Keratinocyte (primary cell): Measurements from ENCODE around the gene PHF5A. TPM values are rescaled to one million over a fixed set of nuclear protein-coding genes. Genes with fewer than 3 reads are reported as not detected.
"Not testable (repeated sequence)": the region's sequence is repeated elsewhere in the genome, so short reads cannot be mapped to it uniquely, and the experiment has no call there.

Source experiments
- DNase-seq: peaks from one replicate; pipeline ENCODE4 v3.0.0-alpha.2; 2011; ENCODE audit warnings: low read depth, missing footprints, low spot score
- FAIRE-seq: peaks from 2 replicates; lab custom pipeline; 2011; peaks lifted over from hg19 to GRCh38; lab: Jason Lieb, UNC
- H2AFZ ChIP-seq: 2 replicates; pipeline ENCODE4 v1.6.0; 2012; ENCODE audit warnings: low read length, control low read depth, inconsistent platforms; ENCODE audit not compliant: control insufficient read depth
- H3K27ac ChIP-seq: 2 replicates; pipeline ENCODE4 v1.5.1; 2011; ENCODE audit warnings: low read length; ENCODE audit not compliant: control insufficient read depth, insufficient read depth
- H3K27me3 ChIP-seq: 3 replicates; pipeline ENCODE4 v1.6.0; 2011; ENCODE audit warnings: low read length; ENCODE audit not compliant: control insufficient read depth, insufficient read depth; ENCODE audit errors: extremely low read depth
- H3K36me3 ChIP-seq, 2 experiments: 2 replicates in 1 of 2; 3 replicates in 1 of 2; pipeline ENCODE4 v1.5.1; 2011; ENCODE audit warnings: low read length in 2 of 2, mild to moderate bottlenecking in 1 of 2; ENCODE audit not compliant: control insufficient read depth in 2 of 2, insufficient read depth in 2 of 2; ENCODE audit errors: extremely low read depth in 1 of 2
- H3K4me1 ChIP-seq: 3 replicates; pipeline ENCODE4 v1.5.1; 2011; ENCODE audit warnings: low read length; ENCODE audit not compliant: control insufficient read depth, insufficient read depth; ENCODE audit errors: extremely low read depth
- H3K4me2 ChIP-seq: 3 replicates; pipeline ENCODE4 v1.6.0; 2011; ENCODE audit warnings: low read depth, low read length; ENCODE audit not compliant: control insufficient read depth, insufficient read depth; ENCODE audit errors: extremely low read depth
- H3K4me3 ChIP-seq, 3 experiments: fragments of 200-600 bp in 1 of 3; sonication (generic) in 1 of 3; 2 replicates in 2 of 3; 3 replicates in 1 of 3; pipeline ENCODE4 v1.5.1; 2011 to 2016; ENCODE audit warnings: low read length in 3 of 3, mild to moderate bottlenecking in 3 of 3, control low read depth in 2 of 3, inconsistent platforms in 1 of 3, low read depth in 1 of 3, mixed read lengths in 1 of 3, mixed run types in 1 of 3, moderate library complexity in 1 of 3; ENCODE audit not compliant: control insufficient read depth in 2 of 3, insufficient read depth in 2 of 3; ENCODE audit errors: extremely low read depth in 1 of 3
- H3K79me2 ChIP-seq: 2 replicates; pipeline ENCODE4 v1.6.0; 2012; ENCODE audit warnings: low read length; ENCODE audit not compliant: control insufficient read depth, insufficient read depth
- H3K9ac ChIP-seq: 3 replicates; pipeline ENCODE4 v1.6.0; 2011; ENCODE audit warnings: low read length; ENCODE audit not compliant: control insufficient read depth, insufficient read depth; ENCODE audit errors: extremely low read depth
- H3K9me1 ChIP-seq: 3 replicates; pipeline ENCODE4 v1.6.0; 2011; ENCODE audit warnings: low read length; ENCODE audit not compliant: control insufficient read depth, insufficient read depth; ENCODE audit errors: extremely low read depth
- H3K9me3 ChIP-seq: 2 replicates; pipeline ENCODE4 v1.5.1; 2012; ENCODE audit warnings: low read depth, low read length; ENCODE audit not compliant: control insufficient read depth
- H4K20me1 ChIP-seq: 3 replicates; pipeline ENCODE4 v1.6.0; 2011; ENCODE audit warnings: low read length; ENCODE audit not compliant: control insufficient read depth, insufficient read depth; ENCODE audit errors: extremely low read depth
- EZH2 ChIP-seq: IDR thresholded peaks from one replicate; pipeline ENCODE4 v1.6.1; 2012; ENCODE audit warnings: inconsistent platforms, mild to moderate bottlenecking, low read length, moderate library complexity
- dilution Hi-C: fragments of 300-500 bp; cut with MboI; formaldehyde crosslinking; loops from one replicate; pipeline ENCODE4 v1.7.0; 2020; ENCODE audit warnings: low sequenced_read_pairs; ENCODE audit not compliant: extremely low pct_ligation_motif_present
- polyA plus RNA-seq, 5 experiments: library from polyadenylated mRNA; depleted of rRNA in 3 of 5; stranded (reverse) in 3 of 5; stranded (forward) in 1 of 5; unstranded in 1 of 5; fragments of >200 nt; gene quantifications; 1 replicate in 1 of 5; 2 replicates in 3 of 5; 3 replicates in 1 of 5; pipeline versions ENCODE4 v1.2.1 to v1.2.3, GENCODE V29; 2011 to 2012; ENCODE audit warnings: missing spikeins in 2 of 5, low read depth in 1 of 5, low replicate concordance in 1 of 5
- TF ChIP-seq, protein P1 (sequence below), 3 experiments: IDR thresholded peaks in 1 of 3; conservative IDR thresholded peaks in 1 of 3; optimal IDR thresholded peaks in 1 of 3; 2 replicates in 2 of 3; 3 replicates in 1 of 3; pipeline versions ENCODE3 to v1.5.1; 2011; ENCODE audit warnings: low read length in 3 of 3, mild to moderate bottlenecking in 3 of 3, moderate library complexity in 2 of 3, control low read depth in 1 of 3, inconsistent platforms in 1 of 3; ENCODE audit not compliant: insufficient read depth in 2 of 3; ENCODE audit errors: extremely low read depth in 1 of 3

PHF5A gene
- polyA plus RNA-seq, 1 donor (not counting 4 experiments of a cell fraction or from before 2014, with no cell fraction given): 77.7 TPM

GRCh38 chr22:41444360-41445128 lies 23.9 kb downstream of the PHF5A start:
- peaks cover 15% of the 10 kb centered on the region for H3K4me1 ChIP-seq
- dilution Hi-C loops: no loop called here
- no peaks in the 10 kb centered on the region for H3K9me3 ChIP-seq
- peak overlapping the region; percentile 95 for H3K27ac ChIP-seq
- H3K36me3 ChIP-seq: peaks cover 11 to 17% of the 10 kb centered on the region in 2 experiments
- no peaks in the 10 kb centered on the region for H3K9me1 ChIP-seq
- peak; percentile 56 for FAIRE-seq
- DNase-seq: no peak
- H3K4me3 ChIP-seq: peak overlapping the region; percentile 71 to 100 (median 97)
- peak overlapping the region; percentile 92 for H2AFZ ChIP-seq
- peak overlapping the region; percentile 96 for H3K9ac ChIP-seq
- TF ChIP-seq, protein P1, sequence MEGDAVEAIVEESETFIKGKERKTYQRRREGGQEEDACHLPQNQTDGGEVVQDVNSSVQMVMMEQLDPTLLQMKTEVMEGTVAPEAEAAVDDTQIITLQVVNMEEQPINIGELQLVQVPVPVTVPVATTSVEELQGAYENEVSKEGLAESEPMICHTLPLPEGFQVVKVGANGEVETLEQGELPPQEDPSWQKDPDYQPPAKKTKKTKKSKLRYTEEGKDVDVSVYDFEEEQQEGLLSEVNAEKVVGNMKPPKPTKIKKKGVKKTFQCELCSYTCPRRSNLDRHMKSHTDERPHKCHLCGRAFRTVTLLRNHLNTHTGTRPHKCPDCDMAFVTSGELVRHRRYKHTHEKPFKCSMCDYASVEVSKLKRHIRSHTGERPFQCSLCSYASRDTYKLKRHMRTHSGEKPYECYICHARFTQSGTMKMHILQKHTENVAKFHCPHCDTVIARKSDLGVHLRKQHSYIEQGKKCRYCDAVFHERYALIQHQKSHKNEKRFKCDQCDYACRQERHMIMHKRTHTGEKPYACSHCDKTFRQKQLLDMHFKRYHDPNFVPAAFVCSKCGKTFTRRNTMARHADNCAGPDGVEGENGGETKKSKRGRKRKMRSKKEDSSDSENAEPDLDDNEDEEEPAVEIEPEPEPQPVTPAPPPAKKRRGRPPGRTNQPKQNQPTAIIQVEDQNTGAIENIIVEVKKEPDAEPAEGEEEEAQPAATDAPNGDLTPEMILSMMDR (optimal IDR thresholded peaks at IDR 0.05 in 1 of 3, IDR thresholded peaks at IDR 0.05 in 1 of 3, conservative IDR thresholded peaks at IDR 0.05 in 1 of 3; ENCODE audit: extremely low read depth in 1 of 3, insufficient read depth in 2 of 3, low read length in 3 of 3): no peak
- no peak for TF ChIP-seq EZH2
- peak overlapping the region; percentile 99 for H3K4me2 ChIP-seq
- peaks cover 67% of the 10 kb centered on the region for H3K79me2 ChIP-seq
- H4K20me1 ChIP-seq: peaks cover 9% of the 10 kb centered on the region
- H3K27me3 ChIP-seq: no peaks in the 10 kb centered on the region

DNA sequence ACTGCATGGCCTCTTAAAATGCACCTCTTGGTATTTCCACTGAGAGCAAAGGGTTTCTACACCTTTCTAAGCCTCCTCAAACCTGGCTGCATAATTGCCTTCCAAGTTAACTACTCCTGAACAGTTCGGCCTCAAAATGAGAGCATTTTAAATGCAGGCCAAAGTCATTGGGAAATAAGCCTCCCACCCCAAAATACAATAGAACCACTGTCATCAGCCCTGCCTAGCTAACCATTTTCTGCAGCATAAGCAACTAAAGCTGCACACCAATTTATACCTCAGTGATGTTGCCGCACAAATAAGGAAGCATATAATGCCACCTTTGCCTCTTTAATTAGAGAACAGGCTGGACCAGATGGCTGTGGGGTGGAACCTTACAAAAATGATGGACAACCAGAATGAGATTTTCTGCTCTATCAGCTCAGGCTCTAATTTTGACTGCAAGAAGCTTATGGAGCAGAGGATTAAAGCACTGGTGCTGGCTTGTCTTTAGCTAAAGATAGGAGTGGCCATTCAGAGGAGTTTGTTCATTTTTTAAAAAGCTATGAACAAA lies 26.2 kb downstream of the PHF5A start:
- Histone ChIP-seq H3K4me1 (peaks cover 4% of the 10 kb centered on the region), H3K9me1 (no peaks in the 10 kb centered on the region), H3K4me2 (no peak overlapping the region), H3K27ac (no peak overlapping the region), H3K4me3 (no peak overlapping the region), H3K9ac (no peak overlapping the region), H4K20me1 (peaks cover 12% of the 10 kb centered on the region), H3K27me3 (no peaks in the 10 kb centered on the region), H2AFZ (no peak overlapping the region), H3K36me3 (peaks cover 18 to 27% of the 10 kb centered on the region in 2 experiments), H3K79me2 (peaks cover 85% of the 10 kb centered on the region), H3K9me3 (no peaks in the 10 kb centered on the region)
- dilution Hi-C loops: no loop called here
- TF ChIP-seq EZH2: no peak
- TF ChIP-seq, protein P1 (optimal IDR thresholded peaks at IDR 0.05 in 1 of 3, IDR thresholded peaks at IDR 0.05 in 1 of 3, conservative IDR thresholded peaks at IDR 0.05 in 1 of 3; ENCODE audit: extremely low read depth in 1 of 3, insufficient read depth in 2 of 3, low read length in 3 of 3): no peak
- FAIRE-seq (no peak), DNase-seq (no peak)

- dilution Hi-C loops, H3K4me3 ChIP-seq: not testable (repeated sequence)
Observed at GRCh38 chr22:41440511-41440910, 28.0 kb downstream of the PHF5A start.

More at GRCh38 chr22:41440511-41440910, 28.0 kb downstream of the PHF5A start:
- peaks cover 91% of the 10 kb centered on the region for H3K79me2 ChIP-seq
- not testable (repeated sequence) for FAIRE-seq, H3K4me1 ChIP-seq, H3K27ac ChIP-seq, H3K9me1 ChIP-seq, H2AFZ ChIP-seq, H3K27me3 ChIP-seq, DNase-seq, H3K9me3 ChIP-seq, H3K9ac ChIP-seq, H3K4me2 ChIP-seq
- peaks cover 36 to 44% of the 10 kb centered on the region in 2 experiments for H3K36me3 ChIP-seq
- H4K20me1 ChIP-seq: peaks cover 17% of the 10 kb centered on the region
